Activated T-cell treated with anti-CD3 and anti-CD28 coated beads for 1 hour (primary cell): ENCODE data around the gene LPP.
"Not testable (repeated sequence)": the region's sequence is repeated elsewhere in the genome, so short reads cannot be mapped to it uniquely, and the experiment has no call there.

Source experiments
- DNase-seq: peaks from one replicate; pipeline ENCODE4 v3.0.0-alpha.2; 2020; ENCODE audit warnings: low read depth

LPP gene

DNA sequence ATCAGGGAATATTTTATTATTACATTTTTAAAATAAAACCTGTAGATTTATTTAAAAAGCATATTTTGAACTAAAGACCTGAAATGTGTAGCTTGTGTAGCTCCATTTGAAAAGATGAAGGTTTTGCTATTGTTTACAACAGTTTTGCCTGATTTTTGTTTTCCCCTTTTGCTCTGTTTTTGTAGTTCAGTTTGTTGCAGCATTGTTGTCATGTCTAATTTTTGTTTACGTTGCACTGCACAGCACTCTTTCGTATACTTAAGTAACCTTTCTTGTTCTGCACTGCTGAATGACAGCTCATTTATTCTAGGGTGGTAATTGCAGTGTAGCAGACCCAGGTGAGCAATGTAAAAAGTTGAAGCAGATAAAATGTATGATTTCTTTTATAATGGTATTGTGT is 435.8 kb downstream of the LPP start:
- DNase-seq, result no peak

DNA sequence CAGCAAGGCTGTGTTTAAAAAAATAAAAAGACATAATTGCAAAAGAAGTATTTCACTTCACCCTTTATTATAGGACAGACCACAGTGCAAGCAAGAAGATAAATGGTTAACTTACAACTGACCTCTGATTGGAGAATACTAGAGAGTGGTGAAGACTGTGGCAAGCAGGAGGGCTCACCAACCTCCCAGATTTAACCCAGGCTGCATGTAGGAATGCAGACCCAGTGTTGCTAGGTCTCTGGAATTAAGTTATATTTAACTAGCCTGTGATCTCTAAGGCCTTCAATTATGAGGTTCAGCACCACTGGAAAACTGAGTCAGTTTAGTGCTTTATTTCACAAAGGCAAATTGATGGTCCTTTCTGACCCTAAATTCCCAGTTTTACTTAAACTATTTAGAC is 436.6 kb downstream of the LPP start:
- DNase-seq, result no peak

DNA sequence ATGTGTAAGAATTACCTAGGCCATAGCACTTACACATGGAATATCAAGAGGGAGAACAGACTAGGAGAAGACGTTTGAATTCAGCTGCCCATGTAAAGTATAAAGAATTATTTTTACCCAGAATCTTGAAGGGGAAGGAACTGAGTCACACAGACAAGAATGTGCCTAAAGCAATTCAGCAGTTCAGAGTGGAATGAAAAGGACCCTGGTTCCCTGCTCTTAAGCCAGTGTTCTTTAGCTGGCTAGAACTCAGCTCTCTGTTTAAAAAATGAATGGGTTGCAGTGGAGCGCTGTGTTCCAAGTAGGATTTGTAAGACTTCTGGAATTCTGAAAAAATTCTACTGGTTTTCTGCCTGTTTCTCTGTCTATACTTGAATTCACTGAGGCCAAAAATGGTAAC is 440.2 kb downstream of the LPP start:
- DNase-seq, result no peak

DNA sequence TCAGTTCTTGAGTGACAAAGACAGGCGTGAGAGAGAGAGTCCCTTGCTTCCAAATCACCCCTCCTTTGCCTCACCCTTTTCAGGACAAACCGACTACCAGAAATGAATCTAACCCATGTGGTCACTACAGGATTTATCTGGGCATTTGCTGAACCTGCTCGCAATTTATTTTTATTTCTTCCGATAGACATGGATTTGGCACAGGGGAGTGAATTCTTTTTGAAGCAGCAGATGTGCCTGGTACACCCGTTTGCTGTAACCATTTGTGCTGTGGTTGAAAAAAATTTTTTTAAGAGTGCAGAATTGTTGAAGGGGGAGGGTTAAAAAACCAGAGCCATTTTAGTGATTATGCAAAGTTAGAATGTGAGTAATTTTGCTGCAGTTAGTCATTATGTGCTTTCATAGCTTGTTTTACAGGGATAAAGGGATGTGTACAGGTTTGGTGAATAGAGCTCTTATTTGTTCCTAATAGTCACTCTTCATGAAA is 442.0 kb downstream of the LPP start:
- DNase-seq, result no peak

DNA sequence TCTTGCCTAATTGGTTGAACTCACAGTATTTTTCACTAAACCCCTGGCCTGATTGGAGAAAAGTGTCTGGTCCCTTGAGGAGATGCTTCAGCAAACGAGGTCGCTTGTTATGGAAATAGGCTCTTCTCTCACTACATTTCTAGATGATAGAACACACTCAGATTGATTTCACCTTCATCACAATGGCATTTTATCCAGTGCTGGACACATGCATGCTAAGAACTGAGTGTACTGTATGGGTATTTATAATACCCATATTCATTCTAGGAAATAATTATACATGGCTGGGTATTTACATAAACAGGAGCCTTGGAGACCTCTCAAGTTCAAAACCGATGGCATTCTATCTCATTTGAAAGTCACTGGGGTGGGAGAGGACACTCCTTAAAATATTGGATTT is 444.9 kb downstream of the LPP start:
- no peak for DNase-seq

DNA sequence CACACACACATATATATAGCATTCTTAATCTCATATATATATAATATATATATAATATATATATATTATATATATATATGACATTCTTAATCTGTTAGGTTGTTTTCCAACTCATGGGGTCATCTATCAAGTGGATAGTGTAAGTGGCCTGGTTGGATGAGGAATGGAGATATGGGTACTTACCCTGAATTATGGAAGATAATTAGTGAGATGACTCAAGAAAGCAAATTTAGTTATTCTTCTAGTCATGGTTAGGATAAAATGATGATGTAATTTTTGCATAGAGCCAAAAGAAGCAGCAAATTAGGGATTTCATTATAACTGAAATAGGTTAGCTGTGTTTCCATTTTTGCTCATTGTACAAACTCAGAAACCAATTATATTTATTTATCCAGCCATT is 448.2 kb downstream of the LPP start:
- DNase-seq, result no peak

DNA sequence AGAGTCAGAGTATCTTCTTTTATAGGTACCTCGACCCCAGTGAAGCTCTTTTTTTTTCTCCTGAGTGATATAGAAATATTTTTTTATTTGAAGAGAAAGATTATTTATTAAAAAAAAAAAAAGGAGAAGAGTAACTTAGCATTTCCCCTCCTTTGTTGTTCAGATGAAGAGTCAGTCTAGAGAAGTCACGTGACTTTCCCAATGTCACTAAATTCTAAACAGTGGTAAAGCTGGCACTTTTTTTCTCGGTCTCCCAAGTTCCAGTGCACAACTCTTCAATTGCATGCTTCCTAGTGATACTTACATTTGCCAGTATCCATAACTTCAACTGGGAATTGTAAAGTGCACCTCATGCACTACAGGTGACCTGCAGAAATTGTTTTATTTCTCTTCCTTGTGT is 448.7 kb downstream of the LPP start:
- DNase-seq, result no peak

DNA sequence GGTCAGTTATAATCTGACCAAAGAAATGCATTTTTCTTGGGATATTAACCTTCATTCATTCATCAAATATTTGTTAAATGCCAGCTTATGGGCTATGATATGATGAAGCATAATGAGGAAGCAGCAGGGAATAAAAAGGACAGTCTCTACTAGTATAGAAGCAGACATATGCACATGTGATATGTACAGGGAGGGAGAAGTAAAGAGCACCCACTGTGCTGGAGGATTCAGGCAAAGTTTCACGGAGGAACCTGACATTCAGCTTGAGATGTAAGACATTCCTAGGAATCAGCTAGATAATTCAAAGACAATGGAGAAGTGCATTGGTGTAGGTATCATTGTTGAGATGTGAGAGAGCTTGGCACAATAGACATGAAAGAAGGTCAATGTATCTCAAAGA is 450.7 kb downstream of the LPP start:
- no peak for DNase-seq

DNA sequence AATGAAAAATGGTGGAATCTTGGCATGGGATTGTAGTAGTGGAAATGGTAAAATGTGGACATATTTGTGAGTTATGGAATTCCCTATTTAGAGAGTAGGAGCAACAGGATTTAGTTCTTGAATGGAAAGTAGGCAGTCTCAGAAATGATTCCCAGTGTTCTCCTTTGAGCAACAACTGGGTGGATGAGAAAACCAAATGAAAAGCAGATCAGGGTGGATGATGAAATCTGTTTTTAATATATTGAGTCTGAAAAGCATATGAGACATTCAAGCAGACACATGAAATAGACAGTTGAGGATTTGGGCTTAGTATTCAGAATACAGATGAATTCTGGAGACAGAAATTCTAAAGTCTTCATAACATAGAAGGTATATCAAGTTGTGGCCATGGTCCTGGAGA is 451.3 kb downstream of the LPP start:
- no peak for DNase-seq

DNA sequence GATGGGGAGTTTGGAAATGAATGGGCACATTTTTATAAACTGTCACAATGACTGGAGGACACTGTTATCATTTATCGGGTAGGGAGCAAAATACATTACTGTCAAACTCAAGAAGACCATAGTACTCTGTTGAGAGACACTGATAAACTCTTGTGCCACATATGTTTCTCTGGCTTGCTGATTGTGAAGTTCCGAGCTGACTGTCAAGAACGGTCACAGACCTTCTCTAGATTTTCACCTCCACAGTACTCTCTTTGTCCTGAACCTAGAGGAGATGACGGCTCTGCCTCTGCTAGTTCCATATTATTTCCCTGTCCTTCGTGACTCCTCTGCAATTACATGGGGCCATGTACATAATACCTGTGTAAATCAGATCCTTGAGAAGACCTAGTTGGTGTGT is 451.9 kb downstream of the LPP start:
- no peak for DNase-seq

DNA sequence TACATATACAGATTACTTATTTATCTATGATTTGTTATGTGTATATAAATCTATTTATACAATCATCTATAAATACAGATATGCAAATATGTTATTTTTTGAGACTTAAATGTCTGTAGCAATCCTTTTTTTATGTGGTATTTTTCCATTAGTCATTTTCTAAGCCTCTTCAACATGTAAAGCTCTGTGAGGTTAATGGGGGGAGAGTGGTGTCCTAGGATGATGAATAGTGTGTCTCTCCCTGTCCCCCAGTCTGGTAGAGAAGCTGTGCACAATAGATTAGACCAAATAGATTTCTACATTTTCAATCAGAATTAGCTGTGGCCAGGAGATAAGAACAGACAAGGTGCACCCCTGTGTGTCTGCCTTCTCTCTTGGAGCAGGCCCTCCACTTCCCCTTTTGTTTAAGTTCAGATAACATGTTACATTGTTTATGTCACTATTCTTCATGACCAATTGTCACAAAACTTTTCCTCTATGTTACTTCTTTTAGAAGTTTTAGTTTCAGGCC is 453.9 kb downstream of the LPP start:
- DNase-seq, result no peak

DNA sequence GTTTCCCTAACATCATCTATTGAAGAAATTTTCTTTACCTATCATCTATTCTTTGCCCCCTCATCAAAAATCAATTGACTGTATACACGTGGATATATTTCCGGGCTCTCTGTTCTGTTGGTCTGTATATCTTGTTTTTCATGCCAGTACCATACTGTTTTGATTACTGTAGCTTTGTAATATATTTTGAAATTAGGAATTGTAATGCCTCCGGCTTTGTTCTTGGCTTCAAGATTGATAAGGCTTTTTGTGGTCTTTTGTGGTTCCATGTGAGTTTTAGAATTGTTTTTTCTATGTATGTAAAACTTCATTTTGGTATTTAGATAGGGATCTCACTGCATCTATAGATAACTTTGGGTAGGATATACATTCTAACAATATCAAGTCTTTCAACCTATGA is 454.4 kb downstream of the LPP start:
- DNase-seq, result no peak

DNA sequence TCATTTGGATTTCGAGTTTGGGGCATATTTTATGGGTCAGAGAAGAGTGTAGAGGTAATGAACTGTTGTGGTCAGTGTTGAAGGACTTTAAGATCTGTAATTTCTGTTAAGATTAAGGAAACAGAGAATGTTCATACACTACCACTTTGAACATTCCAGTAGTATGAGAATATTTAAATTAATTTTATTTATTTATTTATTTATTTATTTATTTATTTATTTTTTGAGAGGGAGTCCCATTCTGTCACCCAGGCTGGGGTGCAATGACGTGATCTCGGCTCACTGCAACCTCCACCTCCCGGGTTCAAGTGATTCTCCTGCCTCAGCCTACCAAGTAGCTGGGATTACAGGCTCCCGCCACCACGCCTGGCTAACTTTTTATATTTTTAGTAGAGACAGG is 459.8 kb downstream of the LPP start:
- DNase-seq, result not testable (repeated sequence)

DNA sequence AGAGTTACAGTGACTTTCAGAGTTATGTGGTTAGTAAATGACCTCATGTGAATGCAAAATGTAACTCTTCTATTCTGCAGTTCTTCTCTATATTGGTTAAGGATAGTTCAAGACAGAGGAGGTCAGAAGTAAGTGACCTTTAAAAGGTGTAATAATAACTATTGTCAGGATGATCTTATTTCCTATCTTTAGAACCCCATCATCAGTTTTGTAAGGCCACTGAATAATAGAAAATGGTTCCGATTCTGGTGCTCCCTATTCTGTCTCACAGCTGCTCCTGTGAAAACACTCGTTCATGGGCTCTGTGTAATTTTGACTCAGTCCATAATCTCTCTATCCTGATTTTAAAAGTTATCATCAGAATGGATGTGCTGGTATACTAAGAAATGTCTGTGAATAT is 463.3 kb downstream of the LPP start:
- DNase-seq, result no peak

DNA sequence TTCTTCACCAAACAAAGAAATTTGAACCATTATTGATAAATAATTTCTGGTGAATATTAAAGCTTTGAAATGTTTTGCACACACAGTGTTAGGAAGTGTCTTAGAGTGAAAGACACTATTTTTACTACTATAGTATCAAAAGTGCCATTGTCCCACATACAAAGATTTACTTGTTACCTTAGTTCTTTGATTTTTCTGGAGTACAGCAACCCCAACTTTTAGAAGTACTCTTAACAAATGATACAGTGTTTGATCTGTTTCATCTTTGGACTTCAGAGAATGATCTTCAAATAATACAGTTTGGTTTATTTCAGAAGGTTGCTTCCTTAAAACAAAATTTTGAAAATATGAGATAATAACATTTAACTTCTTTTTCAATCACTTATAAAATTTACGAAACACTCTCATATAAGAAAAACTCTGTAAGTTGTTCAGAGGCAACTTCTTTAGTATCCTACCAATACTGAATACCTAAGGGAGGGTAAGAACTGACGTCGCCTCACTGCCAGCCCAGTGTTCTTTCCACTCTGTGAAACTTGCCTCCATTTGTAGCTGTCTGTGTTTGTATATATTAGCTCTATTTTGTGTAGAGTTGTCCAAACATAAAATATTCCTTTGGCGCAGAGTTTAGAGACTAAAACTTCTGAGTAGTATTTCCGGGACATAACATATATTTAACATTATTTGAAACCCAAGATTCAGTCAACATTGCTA is 464.2 kb downstream of the LPP start:
- no peak for DNase-seq

DNA sequence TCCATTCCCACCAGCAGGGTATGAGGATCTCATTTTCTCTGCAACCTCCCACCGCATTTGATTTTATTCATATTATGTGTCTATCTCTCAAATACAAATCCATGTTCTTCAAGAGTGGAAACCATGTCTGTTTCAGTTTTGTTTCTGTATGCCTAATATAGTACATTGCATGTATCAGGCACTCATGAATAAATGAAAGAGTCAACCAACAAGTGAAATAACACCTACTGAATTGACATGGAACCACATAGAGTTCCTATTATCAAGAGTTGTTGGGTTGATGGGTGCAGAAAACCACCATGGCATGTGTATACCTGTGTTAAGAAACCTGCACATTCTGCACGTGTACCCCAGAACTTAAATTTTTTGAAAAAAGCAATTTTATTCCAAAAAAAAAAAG is 466.8 kb downstream of the LPP start:
- no peak for DNase-seq

DNA sequence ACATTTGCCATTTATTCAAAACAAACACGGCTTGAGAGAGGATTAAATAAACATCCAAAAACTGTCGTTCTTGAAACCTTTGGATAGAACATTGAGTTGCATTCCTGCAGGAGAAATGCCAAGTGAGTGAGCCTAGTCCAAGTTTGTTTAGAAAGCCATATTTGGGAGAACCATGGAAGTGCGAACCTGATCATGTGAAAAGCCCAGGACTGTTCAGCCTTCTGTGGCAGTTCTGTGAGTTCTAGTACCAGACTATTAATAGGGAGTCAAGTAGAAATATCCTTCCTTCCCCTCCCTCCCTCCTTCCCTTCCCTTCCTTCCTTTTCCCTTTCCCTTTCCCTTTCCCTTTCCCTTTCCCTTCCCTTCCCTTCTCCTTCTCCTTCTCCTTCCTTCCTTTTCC is 470.4 kb downstream of the LPP start:
- DNase-seq, result no peak

DNA sequence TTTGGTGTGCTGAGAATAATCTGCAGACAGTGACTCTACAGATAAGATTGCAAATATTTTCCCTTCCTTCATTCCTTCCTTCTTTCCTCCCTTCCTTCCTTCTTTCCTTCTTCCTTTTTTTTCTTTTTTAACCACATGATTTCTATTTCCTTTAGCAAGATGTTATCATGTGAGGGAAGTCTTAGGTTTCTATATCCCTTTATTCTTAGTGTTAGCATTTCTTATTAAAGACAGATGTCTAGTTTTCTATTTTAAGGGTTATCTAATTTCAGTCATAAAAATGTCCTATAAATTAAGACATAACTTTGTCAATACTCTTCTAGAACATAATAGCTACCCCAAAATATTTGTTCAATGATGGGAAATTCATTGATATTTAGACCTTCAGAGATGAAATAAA is 470.9 kb downstream of the LPP start:
- DNase-seq, result no peak

DNA sequence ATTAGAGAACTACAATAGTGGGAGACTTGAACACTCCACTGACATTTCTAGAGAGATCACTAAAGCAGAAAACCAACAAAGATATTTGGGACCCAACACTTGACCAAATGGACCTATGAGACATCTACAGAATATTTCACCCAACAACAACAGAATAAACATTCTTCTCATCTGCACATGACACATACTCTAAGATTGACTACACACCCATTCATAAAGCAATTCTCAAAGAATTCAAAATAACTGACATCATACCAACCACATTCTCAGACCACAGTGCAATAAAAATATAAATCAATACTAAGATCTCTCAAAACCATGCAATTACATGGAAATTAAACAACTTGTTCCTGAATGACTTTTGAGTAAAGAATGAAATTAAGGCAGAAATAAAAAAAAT is 473.7 kb downstream of the LPP start:
- DNase-seq, result no peak

DNA sequence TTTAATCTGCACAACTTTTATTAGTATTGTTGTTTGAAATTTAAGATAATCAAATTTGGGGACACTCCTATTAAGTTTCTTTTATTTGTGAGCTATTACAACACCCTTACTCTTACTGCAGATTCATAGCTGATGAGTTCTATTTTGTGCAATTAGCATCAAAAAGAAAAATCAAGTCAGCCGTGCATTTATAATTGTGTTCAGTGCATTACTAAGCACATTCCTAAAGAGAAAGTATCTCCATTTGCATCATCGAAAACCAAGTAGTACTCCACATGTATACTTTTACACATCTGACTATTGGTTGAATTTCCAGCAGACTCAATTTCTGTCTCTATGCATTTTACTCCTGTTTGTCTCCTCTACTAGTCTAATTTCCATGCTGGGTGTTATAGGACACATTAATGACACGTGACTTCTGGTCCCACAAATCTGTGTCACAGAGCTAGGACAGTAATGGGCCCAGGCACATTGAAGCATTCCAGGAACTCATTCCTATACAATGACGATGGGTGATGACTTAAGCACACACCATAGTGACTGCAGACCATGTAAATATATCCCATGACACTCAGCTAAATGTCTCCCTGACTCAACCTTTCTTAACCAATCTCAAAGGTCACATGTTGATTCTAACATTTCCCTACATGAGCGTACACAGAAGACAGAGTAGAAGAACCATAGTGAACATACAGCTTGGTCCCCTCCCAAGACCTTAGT is 477.5 kb downstream of the LPP start:
- DNase-seq, result no peak

DNA sequence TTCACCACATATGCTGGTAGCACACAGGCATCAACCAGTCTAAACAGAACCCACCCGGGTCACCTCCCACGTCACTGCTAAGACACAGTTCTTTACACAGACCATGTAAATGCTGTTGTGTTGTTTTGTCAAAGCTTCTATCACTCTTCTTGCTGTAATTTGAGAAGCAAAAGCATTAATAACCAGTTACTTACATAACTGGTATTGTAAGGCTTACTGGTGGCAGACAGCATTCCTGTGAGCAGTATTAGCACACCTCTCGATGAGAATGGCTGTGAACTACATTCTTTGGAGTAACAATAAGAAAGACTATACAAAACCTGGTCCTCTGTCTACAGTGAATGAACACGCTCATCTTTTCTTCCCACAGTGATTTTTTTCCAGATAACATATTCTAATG is 479.2 kb downstream of the LPP start:
- DNase-seq, result no peak

DNA sequence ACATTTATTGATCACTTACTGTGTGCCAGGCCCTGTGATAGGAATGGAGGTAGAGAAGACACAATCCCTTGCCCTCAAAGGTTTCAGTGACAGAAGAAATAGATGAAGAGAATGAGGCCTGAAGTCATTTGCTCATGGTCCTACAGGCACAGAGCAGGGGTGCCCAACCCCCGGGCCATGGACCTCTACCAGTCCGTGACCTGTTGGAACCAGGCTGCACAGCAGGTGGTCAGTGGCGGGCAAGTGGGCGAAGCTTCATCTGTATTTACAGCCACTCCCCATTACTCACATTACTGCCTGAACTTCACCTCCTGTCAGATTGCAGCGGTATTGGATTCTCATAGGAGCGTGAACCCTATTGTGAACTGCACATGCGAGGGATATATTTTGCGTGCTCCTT is 480.3 kb downstream of the LPP start:
- no peak for DNase-seq

DNA sequence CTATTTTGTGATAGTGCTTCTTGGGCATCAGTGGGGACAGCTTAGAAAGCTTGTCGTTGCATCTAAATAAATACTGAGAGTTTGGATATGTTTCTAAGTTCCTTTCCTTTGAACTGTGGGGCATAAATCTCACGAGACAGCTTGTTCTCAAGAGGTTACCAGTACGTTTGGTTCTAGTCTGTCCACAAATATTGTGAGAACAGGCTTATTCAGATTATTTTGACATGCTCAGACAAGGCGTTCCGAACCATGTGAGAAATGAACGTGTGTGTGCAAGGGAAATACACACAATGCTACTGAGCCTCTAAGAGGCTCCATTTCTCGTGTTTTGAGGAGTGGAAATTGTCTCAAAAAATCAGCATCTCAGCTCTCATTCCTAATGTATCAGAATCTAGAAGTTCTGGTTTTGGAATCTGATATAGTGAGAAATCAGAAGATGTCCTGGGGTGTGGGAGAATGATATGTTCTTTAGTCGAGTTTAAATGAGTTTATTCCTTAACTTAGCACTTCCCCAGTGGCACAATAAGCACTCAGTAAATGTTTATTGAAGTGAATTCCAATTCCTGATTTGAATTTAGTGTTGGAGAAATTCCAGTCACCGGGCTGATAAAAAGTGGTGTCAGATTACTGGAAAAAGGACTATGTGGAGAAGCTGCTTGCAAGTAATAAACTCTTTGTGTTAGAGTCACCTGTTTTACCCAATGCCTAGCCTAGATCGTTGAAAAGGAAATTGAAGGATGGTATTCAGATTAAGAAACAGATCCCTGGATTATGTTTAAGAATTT is 481.5 kb downstream of the LPP start:
- no peak for DNase-seq
